ENCODE measurements around the gene CATSPERD. TPM values are rescaled to one million over a fixed set of nuclear protein-coding genes. Genes with fewer than 3 reads are reported as not detected.

Gene CATSPERD
- total and polyA plus RNA-seq, 4 donors: not detected

DNA sequence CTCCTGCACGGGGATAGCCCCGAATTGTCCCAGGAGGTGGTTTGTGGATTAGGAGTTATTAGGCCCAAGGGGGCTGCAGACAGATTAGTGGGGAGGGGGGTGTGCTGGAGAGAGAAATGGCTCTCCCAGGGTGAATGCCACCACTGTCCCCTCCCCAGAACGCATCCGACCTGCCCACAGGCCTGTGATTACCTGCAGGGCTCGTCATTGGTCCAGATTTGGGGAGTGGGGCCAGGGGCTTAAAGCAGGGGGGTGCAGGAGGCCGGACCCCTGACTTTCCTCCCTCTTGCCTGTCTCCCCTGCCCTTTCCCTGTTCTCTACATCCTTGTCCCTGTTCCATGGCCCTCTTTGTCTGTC is 85.7 kb downstream of the CATSPERD start:
- 42% methylated on average over 6 of the region's 6 CpGs for WGBS
- no peak for DNase-seq (ENCODE audit: low spot score)
- Histone ChIP-seq H3K27me3 (ENCODE audit: control insufficient read depth in 4 of 4, insufficient read depth in 4 of 4, low read length in 3 of 4) (no peaks in the 10 kb centered on the region), H3K9ac (ENCODE audit: low read depth in 1 of 2, low read length in 2 of 2) (no peak overlapping the region), H3K4me1 (ENCODE audit: control insufficient read depth in 4 of 4, insufficient read depth in 4 of 4, low read length in 3 of 4) (peaks cover 15 to 30% (median 20%) of the 10 kb centered on the region in 4 donors), H3K9me3 (ENCODE audit: control insufficient read depth in 4 of 4, low read length in 3 of 4) (no peaks in the 10 kb centered on the region), H3K36me3 (ENCODE audit: control insufficient read depth in 4 of 4, insufficient read depth in 3 of 4, low read depth in 1 of 4, low read length in 3 of 4) (no peaks in the 10 kb centered on the region), H3K4me3 (ENCODE audit: low read depth in 1 of 3, low read length in 3 of 3) (no peak overlapping the region), H3K27ac (ENCODE audit: low read depth in 1 of 2, low read length in 2 of 2) (no peak overlapping the region)
- TF ChIP-seq HNF4A (conservative IDR thresholded peaks at IDR 0.05) (no peak), TAF1 (conservative IDR thresholded peaks at IDR 0.05) (no peak), RAD21 (IDR thresholded peaks at IDR 0.05) (no peak), REST (IDR thresholded peaks at IDR 0.05) (no peak), HNF4G (IDR thresholded peaks at IDR 0.05) (no peak), MAX (IDR thresholded peaks at IDR 0.05) (no peak), SP1 (IDR thresholded peaks at IDR 0.05) (no peak), RXRA (IDR thresholded peaks at IDR 0.05) (no peak), YY1 (IDR thresholded peaks at IDR 0.05) (no peak), JUND (IDR thresholded peaks at IDR 0.05) (no peak), FOXA1 (IDR thresholded peaks at IDR 0.05) (no peak), NR2F2 (IDR thresholded peaks at IDR 0.05) (no peak), FOXA2 (IDR thresholded peaks at IDR 0.05) (no peak), EGR1 (IDR thresholded peaks at IDR 0.05; ENCODE audit: low read depth in 2 of 2) (no peak), GABPA (IDR thresholded peaks at IDR 0.05 in 1 of 2, conservative IDR thresholded peaks at IDR 0.05 in 1 of 2) (no peak), ATF3 (IDR thresholded peaks at IDR 0.05) (no peak), ZBTB33 (IDR thresholded peaks at IDR 0.05) (no peak)
- TF ChIP-seq, protein P1, sequence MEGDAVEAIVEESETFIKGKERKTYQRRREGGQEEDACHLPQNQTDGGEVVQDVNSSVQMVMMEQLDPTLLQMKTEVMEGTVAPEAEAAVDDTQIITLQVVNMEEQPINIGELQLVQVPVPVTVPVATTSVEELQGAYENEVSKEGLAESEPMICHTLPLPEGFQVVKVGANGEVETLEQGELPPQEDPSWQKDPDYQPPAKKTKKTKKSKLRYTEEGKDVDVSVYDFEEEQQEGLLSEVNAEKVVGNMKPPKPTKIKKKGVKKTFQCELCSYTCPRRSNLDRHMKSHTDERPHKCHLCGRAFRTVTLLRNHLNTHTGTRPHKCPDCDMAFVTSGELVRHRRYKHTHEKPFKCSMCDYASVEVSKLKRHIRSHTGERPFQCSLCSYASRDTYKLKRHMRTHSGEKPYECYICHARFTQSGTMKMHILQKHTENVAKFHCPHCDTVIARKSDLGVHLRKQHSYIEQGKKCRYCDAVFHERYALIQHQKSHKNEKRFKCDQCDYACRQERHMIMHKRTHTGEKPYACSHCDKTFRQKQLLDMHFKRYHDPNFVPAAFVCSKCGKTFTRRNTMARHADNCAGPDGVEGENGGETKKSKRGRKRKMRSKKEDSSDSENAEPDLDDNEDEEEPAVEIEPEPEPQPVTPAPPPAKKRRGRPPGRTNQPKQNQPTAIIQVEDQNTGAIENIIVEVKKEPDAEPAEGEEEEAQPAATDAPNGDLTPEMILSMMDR (IDR thresholded peaks at IDR 0.05; ENCODE audit: low read depth, low read length, missing input control): no peak

Measured in liver (tissue), 9 donors.